ENCODE results near the gene ASB2.

Gene ASB2

GRCh38 chr14:94001501-94002396 lies 25.4 kb upstream of the ASB2 start:
- FAIRE-seq (peak; percentile 95), DNase-seq (ENCODE audit: insufficient read length, low spot score) (peak; percentile 73)

DNA sequence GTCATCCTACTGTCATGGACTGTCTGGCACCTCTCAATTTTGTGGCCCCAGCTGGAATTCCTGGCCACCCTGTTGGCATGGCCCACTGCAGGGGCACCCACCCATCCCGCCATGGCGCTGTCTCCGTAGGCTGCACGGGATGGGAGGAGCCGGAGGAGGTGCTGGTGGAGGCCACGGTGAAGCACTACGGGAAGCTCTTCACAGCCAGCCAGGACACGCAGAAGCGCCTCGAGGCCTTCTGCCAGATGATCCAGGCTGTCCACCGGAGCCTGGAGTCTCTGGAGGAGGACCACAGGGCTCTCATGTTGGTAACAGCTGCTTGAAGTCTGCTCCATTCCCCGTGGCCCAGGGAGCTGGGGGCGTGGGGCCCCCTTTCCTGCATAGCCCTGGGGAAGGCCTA lies 24.6 kb upstream of the ASB2 start:
- DNase-seq (ENCODE audit: insufficient read length, low spot score) (no peak), FAIRE-seq (no peak)

DNA sequence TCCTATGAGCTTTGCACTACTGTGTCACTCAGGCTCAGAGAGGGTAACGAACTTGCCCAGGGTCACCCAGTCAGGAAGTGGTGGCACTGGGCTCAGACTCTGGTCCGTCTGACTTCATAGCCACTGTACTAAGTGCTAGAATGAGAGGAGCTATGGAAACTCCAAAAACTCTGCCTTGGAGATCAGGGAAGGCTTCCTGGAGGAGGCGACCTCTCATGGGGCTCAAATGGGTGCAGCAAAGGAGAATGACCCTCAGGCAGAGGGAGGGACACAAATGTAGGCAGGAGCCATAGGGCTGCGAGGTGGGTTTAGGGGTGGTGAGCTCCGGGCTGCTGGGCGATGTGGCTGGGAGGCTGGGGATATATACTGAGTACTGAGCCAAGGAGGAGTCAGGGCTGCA lies 23.9 kb upstream of the ASB2 start:
- FAIRE-seq, result no peak
- DNase-seq (ENCODE audit: insufficient read length, low spot score), result no peak

DNA sequence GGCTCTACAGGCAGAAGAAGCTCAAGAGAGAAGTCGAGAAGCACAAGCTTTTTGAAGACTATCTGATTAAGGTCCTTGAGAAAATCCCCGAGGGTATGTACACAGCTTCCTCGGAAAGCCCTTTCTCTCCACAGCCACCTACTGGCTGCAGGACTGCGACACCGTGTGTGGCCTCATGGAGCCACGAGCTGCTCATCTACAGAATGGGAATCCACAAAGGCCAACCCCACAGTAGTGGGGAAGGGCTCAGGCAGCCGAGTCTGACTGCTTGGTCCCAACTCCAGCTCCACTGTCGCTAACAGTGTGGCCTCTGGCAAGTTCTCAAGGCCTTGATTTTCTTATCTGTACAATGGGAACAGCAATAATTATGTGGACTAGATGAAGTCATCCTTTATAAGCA lies 23.2 kb upstream of the ASB2 start:
- FAIRE-seq, result no peak

DNA sequence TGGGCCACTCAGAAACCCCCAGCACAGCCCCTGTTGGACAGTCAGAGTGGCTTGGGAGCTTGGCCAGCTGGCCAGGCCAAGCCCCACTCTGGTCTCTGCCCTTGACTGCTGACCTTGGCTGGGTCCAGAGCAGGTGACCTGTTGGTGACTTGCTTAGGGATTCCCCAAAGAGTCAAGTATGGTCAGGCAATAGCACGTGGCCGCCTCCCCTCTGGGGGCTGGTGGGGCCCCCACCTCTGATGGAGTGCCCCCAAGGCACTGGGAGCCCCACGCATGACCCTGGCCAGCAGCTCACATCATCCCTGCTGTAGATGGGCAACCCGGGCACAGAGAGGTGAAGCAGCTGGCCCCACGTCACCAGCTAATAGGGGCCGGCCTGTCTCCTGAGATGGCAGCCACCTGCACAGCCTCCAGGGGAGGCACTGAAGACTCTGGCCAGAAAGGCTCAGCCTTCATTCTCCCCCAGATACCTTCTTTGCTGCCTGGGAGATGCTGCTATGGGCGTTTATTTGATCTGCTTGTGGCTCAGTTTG lies 22.6 kb upstream of the ASB2 start:
- no peak for FAIRE-seq
- DNase-seq (ENCODE audit: insufficient read length, low spot score), result no peak

More for the DNA sequence above, 23.2 kb upstream of the ASB2 start:
- no peak for DNase-seq (ENCODE audit: insufficient read length, low spot score)

- no peak for DNase-seq (ENCODE audit: insufficient read length, low spot score)
- no peak for FAIRE-seq
Observed at GRCh38 chr14:93997916-93998870, 21.8 kb upstream of the ASB2 start.

DNA sequence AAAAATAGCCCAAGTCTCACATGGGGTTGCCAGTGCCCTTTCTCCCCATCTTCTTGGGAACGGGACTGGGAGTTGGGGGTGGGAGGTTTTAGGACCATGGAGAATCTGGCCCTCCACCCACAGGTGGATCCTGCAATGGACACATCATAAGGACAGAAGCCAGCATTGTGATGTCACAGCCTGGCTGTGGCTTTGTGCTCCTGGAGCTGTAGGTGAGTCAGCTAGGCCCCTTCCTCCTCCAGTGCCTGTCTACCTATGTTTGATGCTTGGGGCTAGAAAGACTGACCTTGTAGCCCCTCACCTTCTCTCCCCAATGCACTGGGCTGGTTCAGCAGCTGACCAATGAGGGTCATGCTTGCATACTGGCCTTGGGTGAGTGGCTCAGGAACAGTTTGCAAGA lies 20.7 kb upstream of the ASB2 start, which contains the start of gene CCDC197:
CCDC197 (plus strand) TSS at position 220 of the 400 bp plus-strand sequence. CDS start 831 bp downstream, outside the sequence.
- FAIRE-seq (no peak), DNase-seq (ENCODE audit: insufficient read length, low spot score) (no peak)

GRCh38 chr14:93996130-93996695 lies 19.8 kb upstream of the ASB2 start:
- DNase-seq (ENCODE audit: insufficient read length, low spot score), result no peak
- FAIRE-seq, result no peak

DNA sequence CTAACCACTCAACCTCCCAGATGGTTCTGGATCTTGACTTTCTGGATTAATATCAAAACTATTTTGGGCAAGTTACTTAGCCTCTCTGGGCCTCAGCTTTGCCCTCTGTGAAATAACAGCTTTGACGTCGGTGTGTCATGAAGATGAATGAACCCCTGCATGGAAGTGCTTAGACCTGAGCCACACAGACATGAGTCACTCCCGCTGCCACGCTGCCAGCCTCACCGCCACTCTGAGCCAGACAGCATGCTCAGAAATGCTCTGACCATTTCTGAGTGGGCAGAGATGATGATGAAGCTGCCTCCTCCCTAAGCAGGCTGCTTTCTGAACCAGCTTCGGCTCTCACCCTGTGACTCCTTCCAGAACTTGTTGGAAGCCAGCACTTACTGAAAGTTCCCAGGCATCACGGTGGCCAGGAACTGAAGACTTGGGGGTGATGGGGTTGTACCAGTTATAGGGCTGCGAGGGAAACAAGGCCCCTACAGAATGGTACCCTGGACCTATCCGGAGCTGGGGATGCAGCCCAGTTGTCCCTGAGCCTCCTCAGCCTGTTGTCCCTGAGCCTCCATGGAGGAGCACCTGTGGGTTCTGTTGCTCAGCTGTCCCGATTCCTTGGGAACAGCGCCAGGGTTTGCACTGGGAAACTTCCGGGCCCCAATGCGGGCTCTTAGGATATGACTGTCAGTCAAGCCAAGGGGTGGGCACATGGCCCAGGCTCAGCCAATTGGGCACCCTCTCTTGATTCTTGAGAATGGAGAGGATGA lies 18.7 kb upstream of the ASB2 start:
- no peak for FAIRE-seq

GRCh38 chr14:93993382-93993781 lies 17.0 kb upstream of the ASB2 start:
- no peak for FAIRE-seq
- no peak for DNase-seq (ENCODE audit: insufficient read length, low spot score)

More for the DNA sequence above, 18.7 kb upstream of the ASB2 start:
- no peak for DNase-seq (ENCODE audit: insufficient read length, low spot score)

GRCh38 chr14:93991649-93992048 lies 15.3 kb upstream of the ASB2 start:
- FAIRE-seq (no peak), DNase-seq (ENCODE audit: insufficient read length, low spot score) (no peak)

GRCh38 chr14:93991212-93991611 lies 14.8 kb upstream of the ASB2 start:
- DNase-seq (ENCODE audit: insufficient read length, low spot score) (no peak), FAIRE-seq (no peak)

DNA sequence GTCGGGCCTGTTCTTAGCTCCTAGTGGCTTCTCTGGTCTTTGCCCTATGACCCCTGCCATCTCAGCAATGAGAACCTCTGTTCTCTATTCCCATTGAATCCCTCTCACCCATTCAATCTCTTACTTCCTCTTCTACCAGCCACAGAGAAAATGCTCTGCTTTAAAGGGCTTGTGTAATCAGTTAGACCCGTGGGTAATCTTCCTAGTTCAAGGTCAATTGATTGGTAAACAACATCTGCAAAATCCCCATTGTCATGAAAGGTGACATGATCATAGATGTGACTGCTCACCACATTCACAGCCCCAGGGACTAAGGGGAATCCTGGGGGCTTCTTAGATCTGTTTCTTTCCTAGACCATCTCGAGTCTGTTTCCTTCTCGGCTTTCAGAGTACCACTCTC lies 13.6 kb upstream of the ASB2 start:
- no peak for DNase-seq (ENCODE audit: insufficient read length, low spot score)
- peak; percentile 52 for FAIRE-seq

DNA sequence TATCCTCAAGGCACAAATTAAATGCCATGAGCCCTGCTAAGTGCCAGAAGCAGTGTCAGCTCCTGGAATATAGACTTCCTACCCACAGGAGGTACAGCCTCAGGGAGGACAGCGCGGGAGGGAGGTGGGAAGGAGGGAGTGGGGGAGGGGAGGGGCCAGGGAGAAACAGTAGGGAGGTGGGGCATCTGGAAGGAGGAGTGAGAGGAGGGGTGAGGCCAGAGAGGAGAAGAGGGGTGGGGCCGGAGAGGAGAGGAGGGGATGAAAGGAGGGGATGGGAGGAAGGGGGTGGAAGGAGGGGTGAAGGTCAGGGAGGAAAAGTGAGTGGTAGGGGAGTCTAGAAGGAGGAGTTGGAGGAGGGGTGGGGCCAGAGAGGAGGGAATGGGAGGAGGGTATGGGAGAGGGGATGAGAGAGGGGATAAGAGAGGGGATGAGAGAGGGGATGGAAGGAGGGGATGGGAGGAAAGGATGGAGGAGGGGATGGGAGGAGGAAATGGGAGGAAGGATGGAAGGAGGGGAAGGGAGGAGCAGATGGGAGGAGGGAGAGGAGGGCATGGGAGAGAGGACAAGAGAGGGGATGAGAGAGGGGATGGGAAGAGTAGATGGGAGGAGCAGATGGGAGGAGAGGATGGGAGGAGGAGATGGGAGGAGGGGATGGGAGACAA lies 11.6 kb upstream of the ASB2 start:
- no peak for DNase-seq (ENCODE audit: insufficient read length, low spot score)
- FAIRE-seq, result no peak

DNA sequence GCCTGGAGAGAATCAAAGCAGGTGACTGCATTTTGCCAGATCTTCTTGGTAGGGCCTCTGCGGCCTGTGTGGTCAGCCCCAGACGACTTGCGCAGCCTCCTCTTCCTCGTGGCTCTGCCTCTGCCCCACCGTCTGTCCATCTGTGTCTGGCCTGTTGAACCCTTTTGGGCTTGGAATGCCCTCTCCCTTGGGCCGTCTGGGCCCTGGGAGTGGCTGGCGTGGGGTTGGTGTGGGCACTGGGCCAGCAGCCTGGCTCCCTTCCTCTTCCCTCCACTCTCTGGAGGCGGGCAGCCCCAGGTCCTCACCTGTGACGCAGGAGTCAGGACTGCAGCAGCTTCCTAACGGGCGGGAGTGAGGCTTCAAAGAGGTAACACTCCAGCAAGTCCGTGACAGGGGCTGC lies 11.0 kb upstream of the ASB2 start:
- FAIRE-seq (no peak), DNase-seq (ENCODE audit: insufficient read length, low spot score) (no peak)

DNA sequence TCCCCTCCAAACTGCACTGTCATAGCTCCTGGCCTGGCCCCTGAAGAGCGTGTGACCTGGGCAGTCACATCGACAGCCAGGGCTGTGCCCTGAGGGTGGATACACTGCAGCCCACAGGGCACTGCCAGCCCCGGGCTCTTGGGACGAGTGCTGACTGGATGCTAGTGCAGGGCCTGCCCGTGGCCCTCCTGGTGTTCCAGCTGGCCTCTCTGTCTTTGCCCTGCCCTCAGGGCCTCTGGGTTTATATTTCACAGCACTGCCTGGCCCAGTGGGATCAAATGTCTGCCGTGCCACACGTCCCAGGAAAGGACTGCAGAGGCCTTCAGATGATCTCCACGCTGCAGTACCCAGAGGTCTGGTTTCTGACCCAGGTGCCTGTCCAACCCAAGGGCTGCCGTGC lies 10.6 kb upstream of the ASB2 start:
- DNase-seq (ENCODE audit: insufficient read length, low spot score), result no peak
- no peak for FAIRE-seq

GRCh38 chr14:93984987-93985410 lies 8.6 kb upstream of the ASB2 start:
- DNase-seq (ENCODE audit: insufficient read length, low spot score) (no peak), FAIRE-seq (no peak)

GRCh38 chr14:93984070-93984469 lies 7.7 kb upstream of the ASB2 start:
- no peak for FAIRE-seq
- DNase-seq (ENCODE audit: insufficient read length, low spot score), result no peak

GRCh38 chr14:93982230-93983007 lies 6.0 kb upstream of the ASB2 start:
- FAIRE-seq (no peak), DNase-seq (ENCODE audit: insufficient read length, low spot score) (no peak)
